Activated CD8-positive, alpha-beta memory T cell treated with anti-CD3 and anti-CD28 coated beads, Interleukin-2, amount 50 U/mL, for 1 hour (primary cell): ENCODE measurements around the gene USH2A.
"Not testable (repeated sequence)": the region's sequence is repeated elsewhere in the genome, so short reads cannot be mapped to it uniquely, and the experiment has no call there.

Experiments used
- DNase-seq: peaks from one replicate; pipeline ENCODE4 v3.0.0-alpha.2; 2020; ENCODE audit errors: extremely low read depth

The USH2A gene

DNA sequence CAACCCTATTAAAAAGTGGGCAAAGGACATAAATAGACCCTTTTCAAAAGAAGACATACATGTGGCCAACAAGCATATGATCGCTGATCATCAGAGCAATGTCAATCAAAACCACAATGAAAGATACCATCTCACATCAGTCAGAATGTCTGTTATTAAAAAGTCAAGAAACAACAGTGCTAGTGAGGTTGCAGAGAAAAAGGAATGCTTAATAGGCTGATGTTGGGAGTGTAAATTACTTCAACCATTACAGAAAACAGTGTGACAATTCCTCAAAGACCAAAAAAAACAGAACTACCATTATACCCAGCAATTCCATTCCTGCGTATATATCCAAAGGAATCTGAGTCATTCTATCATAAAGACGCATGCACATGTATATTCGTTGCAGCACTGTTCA lies 13.2 kb downstream of the USH2A start:
- DNase-seq: no peak

DNA sequence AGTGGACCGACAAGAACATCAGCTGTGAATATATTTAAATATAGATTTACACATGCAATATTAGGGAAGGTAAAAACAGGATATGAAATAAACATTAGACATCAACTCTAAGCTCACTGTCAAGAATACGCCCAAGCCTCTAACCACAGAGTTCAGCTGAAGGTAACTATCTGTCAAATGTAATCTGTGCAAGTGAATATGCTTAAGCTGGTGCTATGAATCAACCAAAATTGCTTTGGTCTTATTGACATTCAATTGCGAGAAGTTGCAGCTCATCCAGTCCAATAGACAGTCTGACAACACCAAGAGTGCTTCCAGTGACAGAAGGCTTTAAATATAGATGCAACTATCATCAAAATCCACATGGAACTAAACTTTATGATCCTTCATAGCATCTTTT lies 32.3 kb downstream of the USH2A start:
- DNase-seq: no peak

DNA sequence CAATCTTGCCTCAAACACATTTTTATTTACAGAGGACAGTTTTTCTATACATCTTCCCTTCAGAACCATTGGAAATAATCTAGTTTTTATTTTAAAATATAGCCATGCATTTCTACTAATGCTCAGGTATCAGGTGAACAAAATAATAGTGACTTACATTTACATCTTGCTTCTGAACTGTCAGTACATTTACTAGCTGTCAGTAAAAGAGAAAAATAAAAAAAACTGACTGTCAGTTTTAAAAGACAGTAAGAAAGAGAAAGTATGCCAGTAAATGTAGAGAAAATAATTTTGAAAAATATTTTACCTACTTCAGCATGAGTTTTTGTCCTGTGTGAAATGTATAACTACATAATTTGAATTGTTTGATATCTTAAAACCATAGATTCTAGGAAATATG lies 33.5 kb downstream of the USH2A start:
- no peak for DNase-seq

DNA sequence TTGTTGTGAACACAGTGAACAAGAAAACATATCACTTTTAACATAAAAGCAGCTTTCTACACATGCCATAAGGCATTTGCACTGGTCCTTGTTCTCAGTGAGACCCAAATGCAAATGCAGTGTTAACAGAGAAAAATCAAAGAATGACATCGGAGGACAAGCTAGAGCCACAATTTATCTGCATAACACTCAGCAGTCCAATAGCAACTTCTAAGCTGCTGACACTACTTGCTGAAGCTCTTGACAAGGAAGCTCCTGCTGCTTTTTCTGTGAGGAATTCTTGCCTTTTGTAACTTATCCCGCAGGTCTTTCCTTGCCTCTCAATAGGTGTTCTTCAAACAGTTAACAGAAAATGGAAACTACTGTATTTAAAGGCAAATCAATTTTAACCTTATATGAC lies 34.7 kb downstream of the USH2A start:
- no peak for DNase-seq

DNA sequence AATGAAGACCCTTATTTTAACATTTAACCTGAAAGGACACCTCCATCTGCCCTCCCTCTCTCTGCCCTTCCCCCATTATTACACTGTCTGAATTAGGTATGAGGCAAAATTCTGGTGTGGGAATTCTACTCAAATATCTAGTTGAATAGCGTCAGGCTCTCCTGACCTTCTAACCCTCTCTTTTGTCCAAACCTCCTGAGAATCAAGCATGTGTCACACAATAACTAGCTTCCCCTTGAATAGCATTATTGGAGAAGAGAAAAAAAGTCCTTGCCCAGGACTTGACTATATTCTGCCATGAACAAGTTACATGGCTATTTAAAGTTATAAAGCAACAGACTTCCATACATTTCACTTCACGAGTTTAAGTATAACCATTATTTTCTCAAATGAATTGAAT lies 35.5 kb downstream of the USH2A start:
- DNase-seq: no peak

DNA sequence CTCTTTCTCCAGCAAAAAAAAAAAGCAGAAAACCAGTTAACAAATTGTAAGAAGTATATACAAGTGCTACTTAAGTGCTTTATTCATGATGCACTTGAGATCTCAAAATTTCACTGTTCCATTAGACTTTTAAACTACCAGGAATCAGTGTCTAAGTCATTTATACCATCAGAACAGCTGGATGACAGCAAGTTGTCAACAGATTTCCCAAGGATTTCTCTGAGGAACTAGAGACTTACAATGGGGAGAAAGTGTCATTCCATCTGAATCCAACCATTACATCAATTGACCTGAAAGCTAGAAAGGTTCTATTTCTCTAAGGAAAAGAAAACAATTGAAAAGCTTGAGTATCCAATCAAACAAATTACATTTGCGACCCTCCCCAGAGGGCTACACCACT lies 43.8 kb downstream of the USH2A start:
- DNase-seq: no peak

DNA sequence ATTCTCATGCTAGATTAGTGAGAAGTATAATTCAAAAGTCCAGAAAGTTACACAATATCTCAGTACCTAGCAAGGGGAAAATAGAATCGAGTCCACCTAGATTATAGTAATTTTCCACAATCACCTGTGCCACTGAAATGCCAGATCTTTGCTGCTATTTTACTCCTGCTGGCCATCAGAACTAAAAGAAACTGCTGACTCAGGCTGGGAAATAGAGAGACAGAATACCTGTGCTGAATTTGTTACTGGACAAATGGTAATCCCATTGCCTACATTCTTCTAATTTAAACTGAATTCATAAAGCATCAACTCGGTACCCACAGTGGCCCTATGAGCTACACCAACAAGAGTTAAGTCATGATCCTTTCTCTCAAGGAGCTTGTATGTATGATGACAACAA lies 55.0 kb downstream of the USH2A start:
- no peak for DNase-seq

DNA sequence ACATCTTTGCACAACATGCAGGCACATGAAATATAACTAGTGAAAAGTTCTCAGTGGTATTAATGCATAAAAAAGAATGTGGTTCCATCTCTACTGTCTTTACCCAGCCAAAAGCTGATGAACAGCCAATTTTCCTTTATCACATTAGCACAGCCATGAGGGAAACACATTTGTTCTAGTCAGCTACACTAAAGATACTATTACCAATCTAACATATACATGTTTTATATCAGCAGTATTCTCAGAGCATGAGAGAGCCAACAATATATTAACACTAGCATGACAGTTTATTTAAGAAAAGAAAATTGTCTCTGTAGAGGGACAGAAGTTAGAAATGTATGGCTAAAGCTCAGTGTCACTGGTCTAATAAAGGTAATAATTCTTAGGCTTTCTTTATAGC lies 56.3 kb downstream of the USH2A start:
- DNase-seq: no peak

DNA sequence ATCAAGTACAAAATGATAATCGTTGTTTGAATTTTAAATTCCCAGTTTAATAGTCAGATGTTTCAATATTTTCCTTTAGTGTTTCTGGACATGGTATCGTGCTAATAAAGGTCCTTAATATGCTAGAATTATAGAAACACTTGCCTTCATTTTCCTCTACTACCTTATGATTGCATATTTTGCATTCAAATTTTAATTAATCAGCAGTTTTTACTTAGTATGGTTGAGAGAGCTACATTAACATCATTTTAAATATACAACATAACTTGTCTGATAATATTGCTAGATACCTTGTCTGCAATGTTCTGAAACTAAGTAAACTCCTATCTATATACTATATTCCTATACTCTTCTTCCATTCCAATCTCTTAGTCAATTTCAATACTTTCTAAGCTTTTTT lies 66.3 kb downstream of the USH2A start:
- DNase-seq: no peak

DNA sequence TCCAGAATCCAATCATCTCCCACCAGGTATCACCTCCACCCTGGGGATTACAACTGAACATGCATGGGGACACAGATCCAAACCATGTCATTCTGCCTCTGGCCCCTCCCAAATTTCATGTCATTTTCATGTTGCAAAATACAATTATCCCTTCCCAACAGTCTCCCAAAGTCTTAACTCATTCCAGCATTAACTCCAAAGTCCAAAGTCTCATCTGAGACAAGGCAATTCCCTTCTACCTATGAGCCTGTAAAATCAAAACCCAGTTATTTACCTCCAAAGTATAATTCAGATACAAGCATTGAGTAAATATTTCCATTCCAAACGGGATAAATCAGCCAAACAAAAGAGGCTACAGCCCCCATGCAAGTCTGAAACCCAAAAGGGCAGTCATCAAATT lies 73.1 kb downstream of the USH2A start:
- no peak for DNase-seq

DNA sequence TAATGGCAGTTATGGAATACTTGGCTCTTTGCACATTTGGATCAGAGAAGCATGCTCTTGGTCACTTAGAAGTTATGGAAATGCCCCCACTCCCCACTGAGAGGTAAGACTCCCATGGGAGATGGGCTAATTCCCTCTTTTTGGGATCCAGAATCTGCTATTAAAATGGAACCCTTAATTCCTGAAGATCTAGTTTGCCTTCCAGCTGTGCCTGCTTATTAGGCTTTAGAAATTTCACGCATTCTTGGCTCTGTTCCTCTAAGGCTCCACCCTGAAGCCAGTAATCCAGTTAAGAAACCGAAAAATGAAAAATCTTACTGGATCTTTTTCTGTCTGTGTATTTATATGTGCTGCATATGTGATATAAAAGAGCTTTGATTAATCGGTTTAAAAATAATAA lies 76.7 kb downstream of the USH2A start:
- DNase-seq: no peak

DNA sequence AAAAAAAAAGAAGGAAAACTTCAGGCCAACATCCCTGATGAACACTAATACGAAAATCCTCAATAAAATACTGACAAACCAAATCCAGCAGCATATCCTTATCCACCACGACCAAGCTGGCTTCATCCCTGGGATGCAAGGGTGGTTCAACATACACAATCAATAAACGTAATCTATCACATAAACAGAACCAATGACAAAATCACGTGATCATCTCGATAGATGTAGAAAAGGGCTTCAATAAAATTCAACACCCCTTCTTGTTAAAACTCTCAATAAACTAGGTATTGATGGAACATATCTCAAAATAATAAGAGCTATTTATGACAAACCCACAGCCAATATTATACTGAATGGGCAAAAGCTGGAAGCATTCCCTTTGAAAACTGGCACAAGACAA lies 82.7 kb downstream of the USH2A start:
- DNase-seq: not testable (repeated sequence)

DNA sequence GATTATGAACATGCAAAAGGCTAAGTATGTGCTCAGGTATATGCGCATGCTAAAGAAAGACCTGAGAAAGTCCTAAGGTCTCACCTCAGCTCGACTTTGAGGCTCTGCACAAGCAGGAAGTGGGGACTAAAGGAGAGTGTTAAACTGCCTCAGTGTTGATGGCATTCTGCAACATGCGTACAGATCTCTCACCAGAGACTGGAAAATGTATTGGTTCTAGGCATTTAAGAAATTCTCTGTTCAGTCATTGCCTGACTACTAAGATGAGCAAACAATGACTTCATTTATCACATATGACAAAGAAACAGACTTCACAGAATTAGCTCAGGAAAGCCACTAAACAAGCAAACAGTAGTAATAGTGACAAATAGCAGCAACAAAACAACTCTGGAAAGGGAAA lies 90.8 kb downstream of the USH2A start:
- DNase-seq: no peak

DNA sequence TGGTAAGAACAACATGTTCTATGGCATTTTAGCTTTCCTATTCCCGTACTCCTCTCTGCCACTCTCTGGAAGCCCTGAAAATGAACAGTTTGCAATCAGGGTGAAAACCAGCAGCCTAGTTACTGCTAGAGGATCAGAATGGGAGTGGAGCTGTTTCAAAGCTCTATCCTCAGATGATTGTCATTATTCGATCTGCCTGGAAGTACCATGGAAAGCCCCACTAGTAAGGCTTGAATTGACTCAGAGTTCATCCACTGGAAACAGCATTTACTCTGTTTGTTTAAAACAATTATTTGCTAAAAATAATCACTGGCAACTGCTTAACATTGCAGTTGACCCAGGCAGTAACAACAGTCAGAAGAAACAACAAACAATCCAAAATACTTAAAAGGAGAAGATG lies 91.2 kb downstream of the USH2A start:
- DNase-seq: no peak

DNA sequence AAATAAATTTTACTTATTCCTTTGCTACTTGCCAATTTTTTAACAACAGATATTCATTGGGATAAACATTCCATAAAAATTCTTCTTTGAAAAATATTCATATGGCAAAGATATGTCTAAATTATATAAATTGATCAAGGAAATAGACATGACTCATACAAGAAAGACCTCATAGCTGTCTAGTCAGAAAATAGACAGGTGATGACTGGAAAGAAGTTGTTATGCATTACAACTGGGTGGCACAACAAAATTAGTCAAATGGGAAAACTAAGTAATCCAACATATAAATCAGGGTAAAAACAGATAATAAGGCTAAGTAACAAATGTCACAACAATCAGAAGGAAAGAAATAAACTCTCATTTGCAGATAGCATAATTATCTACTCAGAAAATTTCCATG lies 92.0 kb downstream of the USH2A start:
- DNase-seq: no peak

DNA sequence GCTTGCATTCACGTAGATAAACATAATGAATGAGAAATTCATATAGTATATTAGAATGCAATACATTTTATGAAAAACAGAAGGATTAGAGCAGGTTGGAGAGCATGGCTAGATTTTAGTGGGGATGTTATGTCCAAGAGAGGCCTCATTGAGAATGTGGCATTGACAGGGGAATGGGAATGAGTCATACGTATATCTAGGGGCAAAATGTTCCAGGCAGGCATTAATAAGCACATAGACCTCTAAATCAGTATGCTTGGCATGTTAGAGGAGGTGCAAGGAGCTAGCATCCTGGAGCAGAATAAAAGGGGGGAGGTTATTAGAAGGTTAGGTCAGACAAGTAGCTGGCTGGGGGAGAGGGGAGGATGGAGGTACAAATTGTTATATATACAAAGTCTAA lies 93.0 kb downstream of the USH2A start:
- no peak for DNase-seq

DNA sequence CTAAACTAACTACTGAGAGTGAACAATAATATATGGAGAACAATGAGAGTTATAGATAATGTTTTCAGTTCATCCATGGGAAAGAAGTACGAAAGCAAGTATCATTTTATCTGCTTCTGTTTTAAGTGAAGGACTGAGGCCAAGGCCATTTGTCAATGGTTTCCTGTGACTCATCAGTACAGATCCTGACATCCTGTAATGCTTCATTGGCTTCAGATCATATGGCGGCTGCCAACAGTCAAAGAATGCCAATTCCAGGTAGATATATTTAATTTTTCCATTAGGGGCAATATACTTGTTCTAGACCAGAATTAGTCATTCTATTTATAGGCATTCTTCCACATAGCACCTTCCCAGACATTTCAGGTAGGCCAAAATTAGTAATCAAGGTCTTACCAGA lies 97.3 kb downstream of the USH2A start:
- DNase-seq: no peak

DNA sequence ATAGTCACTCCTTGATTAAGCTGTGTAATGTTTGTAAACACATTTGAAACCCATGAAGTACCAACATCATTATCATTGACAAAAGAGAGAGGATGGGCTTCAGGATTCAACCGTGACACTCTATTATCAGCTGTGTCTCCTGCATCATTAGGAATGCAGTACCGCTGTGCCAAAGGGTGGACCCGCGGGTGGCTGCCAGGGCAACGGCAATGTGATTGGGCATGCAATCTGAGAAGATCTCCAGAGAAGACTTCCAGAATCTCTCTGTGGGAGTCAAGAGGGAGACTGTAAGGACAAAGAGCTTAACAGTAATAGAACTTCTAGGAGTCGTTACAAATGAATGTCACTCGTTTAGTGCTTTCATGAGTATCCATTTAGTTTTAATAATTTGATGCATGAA lies 97.9 kb downstream of the USH2A start:
- no peak for DNase-seq

DNA sequence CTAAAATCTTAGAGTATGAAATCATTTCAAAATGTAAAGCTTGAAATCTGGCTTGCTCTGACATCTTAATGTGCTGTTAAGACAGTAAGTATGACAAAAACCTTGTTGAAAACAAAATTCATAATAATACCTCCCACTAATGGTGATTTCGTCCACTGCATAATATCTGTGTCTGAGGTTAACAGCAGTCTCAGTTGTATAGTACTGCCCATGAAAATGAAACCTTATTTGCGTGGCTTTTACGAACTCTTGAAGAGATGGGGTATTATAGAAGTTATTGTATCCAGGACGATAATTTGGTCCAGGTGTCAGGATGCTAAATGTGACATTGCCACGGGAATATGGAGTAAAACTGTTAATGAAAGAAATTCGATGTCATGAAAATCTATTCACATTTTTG lies 99.9 kb downstream of the USH2A start:
- DNase-seq: no peak

DNA sequence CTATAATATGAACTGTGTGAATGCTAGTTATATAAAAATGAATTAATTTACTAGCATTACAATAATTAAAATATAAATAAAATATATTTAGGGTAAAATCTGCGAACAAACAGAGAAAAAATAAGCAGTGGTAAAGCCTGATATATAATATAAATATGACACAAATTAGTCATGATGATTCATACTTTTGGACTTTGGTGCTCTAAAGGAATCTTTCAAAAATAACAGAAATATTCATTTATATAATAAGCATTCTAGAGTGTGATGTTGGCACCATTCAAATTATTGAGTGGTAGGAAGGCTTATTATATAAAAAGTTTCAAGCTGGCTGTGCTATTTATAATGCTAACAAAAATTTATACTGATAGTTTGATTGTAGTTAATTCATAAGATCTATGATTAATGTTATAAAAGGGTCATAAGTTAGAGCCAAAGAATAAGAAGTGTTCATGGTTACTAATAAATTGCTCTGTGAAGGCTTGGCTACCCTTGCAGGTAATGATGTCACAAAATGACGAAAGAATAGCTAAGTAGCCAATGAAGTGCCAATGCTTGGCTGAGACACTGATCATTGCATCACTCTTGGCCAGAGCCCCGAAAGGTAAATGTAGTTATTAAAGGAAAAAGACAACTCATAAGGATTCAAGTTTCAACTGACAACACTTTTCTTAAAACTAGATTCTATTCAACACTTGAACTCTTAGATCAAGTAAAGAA lies 108.7 kb downstream of the USH2A start:
- no peak for DNase-seq

DNA sequence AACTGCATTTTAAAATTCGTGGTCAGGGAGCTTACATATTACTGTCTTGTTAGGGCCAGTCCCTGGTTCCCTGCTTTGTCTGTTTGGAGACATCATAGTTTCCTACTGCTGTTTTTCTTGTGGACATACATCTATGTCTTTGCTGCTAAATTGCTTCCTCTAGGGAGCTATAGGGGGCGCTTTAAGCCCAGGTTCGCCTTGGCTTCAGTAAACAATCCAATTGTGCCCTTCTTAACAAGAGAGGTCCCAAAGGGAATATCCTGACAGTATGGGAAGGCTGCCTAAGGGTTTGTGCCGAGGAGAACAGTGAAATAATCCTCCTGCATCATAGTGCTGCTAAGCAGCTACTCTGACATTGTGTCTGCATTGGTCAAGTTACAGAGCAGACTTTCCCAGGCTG lies 112.5 kb downstream of the USH2A start:
- no peak for DNase-seq

DNA sequence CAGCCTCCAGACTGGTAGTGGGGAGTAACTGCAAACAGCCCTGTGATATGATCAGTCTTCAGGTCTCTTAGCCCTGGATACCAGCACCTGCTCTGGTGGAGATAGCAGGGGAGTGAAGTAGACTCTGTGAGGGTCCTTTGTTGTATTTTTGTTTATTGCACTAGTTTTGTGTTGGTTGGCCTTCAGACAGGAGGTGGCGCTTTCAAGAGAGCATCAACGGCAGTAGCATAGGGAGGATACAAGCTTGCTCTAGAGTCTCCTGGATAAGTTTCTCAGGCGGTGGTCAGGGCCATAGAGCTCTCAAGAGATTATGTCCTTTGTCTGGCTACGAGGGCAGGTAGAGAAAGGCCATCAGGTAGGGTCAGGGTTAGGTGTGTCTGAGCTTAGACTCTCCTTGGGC lies 116.4 kb downstream of the USH2A start:
- DNase-seq: no peak

DNA sequence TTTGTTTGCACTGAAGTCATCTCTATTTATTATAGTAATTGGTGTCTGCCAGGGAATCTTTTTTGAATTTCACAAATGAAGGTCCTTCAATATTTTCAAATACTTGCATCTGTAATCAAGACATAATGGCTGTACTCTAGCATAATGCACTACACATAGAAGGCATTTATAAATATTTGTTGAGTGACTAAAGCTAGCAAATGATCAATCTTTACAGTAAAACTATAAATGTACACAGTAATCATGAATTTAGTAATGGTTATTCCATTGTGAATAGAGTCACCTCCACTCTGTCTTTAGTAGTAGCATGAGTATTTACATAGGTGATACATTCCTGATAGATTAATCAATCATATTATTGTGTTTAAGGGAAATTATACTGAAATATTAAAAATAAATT lies 119.6 kb downstream of the USH2A start:
- no peak for DNase-seq

DNA sequence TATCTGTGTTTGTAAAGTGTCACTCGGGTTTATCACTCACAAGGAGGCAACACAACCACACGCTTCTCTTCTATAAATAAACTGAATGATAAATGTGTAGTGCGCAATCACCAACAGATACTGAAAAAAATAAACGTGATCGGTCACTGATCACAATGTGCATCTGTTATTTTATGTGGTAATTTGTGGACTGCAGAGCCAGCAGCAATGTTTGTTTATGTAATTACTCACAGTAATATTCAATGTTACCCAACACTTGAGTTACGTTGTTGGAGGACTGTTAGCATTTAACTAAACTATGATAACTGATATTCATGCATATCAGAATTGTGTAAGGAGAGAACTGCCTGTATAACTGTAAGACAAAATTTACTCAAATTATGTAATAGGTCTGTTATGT lies 129.6 kb downstream of the USH2A start:
- DNase-seq: no peak

DNA sequence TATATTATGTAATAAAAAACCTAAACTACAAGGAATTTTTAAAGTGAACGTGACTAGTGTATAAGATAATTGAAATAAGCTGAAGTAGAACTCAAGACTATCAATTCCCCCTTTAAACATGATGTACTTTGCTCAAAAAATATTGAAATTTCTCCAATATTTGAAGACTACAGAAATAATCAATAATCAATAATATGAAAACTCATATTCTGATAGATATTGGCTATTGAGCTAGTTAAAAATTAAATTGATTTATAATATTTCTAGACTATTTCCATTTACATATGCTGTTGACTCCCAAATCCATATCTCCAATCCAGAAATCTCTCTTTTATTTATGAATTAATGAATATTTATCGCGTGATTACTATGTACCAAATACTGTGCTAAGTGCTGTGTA lies 133.2 kb downstream of the USH2A start:
- no peak for DNase-seq
